H1 (cell line): ENCODE results near the gene PEX16. TPM values are rescaled to one million over a fixed set of nuclear protein-coding genes. Genes with fewer than 3 reads are reported as not detected.

ENCODE experiments used
- CREB1 ChIP-seq: IDR thresholded peaks from 2 replicates; pipeline ENCODE4 v1.6.1; 2012; ENCODE audit warnings: inconsistent platforms
- EGR1 ChIP-seq: IDR thresholded peaks from 2 replicates; pipeline ENCODE4 v1.6.1; 2011; ENCODE audit warnings: low read depth, low read length, borderline replicate concordance
- RFX5 ChIP-seq: IDR thresholded peaks from 2 replicates; pipeline ENCODE4 v1.6.1; 2011; ENCODE audit warnings: low read depth, low read length, improper control_type of control experiment, borderline replicate concordance
- polyA plus RNA-seq, 7 experiments: library from polyadenylated mRNA; depleted of rRNA in 3 of 7; stranded (reverse) in 5 of 7; unstranded in 2 of 7; fragments of >200 nt in 5 of 7; fragments of 200-250 nt in 2 of 7; gene quantifications; 1 replicate in 5 of 7; 2 replicates in 1 of 7; 4 replicates in 1 of 7; pipeline versions ENCODE4 v1.2.1 to v1.2.3, GENCODE V29; 2011 to 2013; ENCODE audit warnings: missing spikeins in 2 of 7, mixed read lengths in 2 of 7
- total RNA-seq: library from RNA; stranded (reverse); fragmentation: NEBNext Ultra II Directional; extraction: Animal tissue kit (Norgen Biotek cat#: 25700); gene quantifications from 2 replicates; pipeline ENCODE4 v1.2.1, GENCODE V29; 2021
- TF ChIP-seq, protein P1 (sequence below): IDR thresholded peaks from 2 replicates; pipeline ENCODE4 v1.6.1; 2011; ENCODE audit warnings: low read length, improper control_type of control experiment

The PEX16 gene
- total and polyA plus RNA-seq, 2 of the 8 experiments (the other 6 are each of a cell fraction or from before 2014, with no cell fraction given): 29.2 to 36.0 TPM

DNA sequence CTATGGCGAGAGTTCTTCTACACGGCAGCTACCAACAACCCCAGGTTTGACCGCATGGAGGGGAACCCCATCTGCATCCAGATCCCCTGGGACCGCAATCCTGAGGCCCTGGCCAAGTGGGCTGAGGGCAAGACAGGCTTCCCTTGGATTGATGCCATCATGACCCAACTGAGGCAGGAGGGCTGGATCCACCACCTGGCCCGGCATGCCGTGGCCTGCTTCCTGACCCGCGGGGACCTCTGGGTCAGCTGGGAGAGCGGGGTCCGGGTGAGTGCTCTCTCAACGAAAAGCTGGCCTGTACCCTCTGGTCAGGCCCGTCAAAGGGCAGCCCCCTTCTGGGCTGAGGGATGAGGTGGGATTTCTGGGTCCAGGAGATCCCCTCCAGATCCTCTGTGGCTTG, 48.1 kb downstream of the PEX16 start (continued):
- TF ChIP-seq, protein P1, sequence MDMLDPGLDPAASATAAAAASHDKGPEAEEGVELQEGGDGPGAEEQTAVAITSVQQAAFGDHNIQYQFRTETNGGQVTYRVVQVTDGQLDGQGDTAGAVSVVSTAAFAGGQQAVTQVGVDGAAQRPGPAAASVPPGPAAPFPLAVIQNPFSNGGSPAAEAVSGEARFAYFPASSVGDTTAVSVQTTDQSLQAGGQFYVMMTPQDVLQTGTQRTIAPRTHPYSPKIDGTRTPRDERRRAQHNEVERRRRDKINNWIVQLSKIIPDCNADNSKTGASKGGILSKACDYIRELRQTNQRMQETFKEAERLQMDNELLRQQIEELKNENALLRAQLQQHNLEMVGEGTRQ: no peak
- TF ChIP-seq EGR1 (no peak), CREB1 (no peak), RFX5 (no peak)
